ENCODE results near the gene FAM24B.
"Not testable (repeated sequence)": the region's sequence is repeated elsewhere in the genome, so short reads cannot be mapped to it uniquely, and the experiment has no call there.

The FAM24B gene

DNA sequence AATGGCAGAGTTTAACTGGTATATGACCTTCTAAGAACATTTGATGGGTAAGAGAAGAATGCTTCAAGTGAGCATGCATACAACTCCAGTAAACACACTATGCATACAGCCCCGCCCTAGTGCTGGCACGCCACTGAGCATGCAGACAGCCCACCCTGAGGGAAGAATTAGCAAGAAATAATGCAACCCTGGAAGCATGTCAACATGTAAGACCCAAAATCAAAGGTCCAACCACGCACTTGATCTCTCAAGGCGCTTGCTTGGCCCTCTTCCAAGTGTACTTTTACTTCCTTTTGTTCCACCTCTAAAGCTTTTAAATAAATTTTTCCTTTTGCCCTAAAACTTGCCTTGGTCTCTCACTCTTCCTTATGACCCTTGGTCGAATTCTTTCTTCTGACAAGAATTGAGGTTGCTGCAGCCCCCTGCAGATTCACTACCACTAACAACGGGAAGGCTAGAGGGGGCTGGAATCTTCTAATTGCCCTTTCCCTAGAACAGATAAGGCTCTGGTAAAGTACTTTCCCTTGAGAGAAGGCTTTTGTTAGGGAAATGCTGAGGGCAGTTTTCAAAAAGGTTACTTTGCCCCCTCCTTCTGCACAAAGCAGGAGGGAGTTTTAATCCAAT, 3.4 kb downstream of the FAM24B start:
- Histone ChIP-seq H3K4me1 (ENCODE audit: insufficient read depth, low read length) (peaks cover 10% of the 10 kb centered on the region), H3K27me3 (ENCODE audit: control insufficient read depth in 1 of 2, insufficient read depth in 2 of 2, low read length in 2 of 2) (no peaks in the 10 kb centered on the region), H3K9ac (ENCODE audit: low read length) (no peak overlapping the region), H3K4me3 (ENCODE audit: low read depth in 1 of 2, low read length in 2 of 2) (no peak overlapping the region), H3K9me3 (ENCODE audit: low read length) (no peaks in the 10 kb centered on the region), H3K36me3 (ENCODE audit: insufficient read depth, low read length) (no peaks in the 10 kb centered on the region), H3K27ac (ENCODE audit: low read depth, low read length) (no peak overlapping the region)

DNA sequence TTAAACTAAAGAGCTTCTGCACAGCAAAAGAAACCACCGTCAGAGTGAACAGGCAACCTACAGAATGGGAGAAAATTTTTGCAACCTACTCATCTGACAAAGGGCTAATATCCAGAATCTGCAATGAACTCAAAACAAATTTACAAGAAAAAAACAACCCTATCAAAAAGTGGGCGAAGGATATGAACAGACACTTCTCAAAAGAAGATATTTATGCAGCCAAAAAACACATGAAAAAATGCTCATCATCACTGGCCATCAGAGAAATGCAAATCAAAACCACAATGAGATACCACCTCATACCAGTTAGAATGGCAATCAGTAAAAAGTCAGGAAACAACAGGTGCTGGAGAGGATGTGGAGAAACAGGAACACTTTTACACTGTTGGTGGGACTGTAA, 7.4 kb downstream of the FAM24B start:
- H3K9ac ChIP-seq (ENCODE audit: low read length); H3K36me3 ChIP-seq (ENCODE audit: insufficient read depth, low read length); H3K27me3 ChIP-seq (ENCODE audit: control insufficient read depth in 1 of 2, insufficient read depth in 2 of 2, low read length in 2 of 2); H3K27ac ChIP-seq (ENCODE audit: low read depth, low read length); H3K9me3 ChIP-seq (ENCODE audit: low read length); H3K4me3 ChIP-seq (ENCODE audit: low read depth in 1 of 2, low read length in 2 of 2); H3K4me1 ChIP-seq (ENCODE audit: insufficient read depth, low read length): not testable (repeated sequence)

DNA sequence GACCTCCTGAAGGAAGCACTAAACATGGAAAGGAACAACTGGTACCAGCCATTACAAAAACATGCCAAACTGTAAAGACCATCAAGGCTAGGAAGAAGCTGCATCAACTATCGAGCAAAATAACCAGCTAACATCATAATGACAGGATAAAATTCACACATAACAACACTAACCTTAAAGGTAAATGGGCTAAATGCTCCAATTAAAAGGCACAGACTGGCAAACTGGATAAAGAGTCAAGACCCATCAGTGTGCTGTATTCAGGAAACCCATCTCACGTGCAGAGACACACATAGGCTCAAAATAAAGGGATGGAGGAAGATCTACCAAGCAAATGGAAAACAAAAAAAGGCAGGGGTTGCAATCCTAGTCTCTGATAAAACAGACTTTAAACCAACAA, 10.6 kb downstream of the FAM24B start:
- H3K4me1 ChIP-seq (ENCODE audit: insufficient read depth, low read length); H3K27ac ChIP-seq (ENCODE audit: low read depth, low read length); H3K9me3 ChIP-seq (ENCODE audit: low read length); H3K9ac ChIP-seq (ENCODE audit: low read length); H3K36me3 ChIP-seq (ENCODE audit: insufficient read depth, low read length); H3K27me3 ChIP-seq (ENCODE audit: control insufficient read depth in 1 of 2, insufficient read depth in 2 of 2, low read length in 2 of 2); H3K4me3 ChIP-seq (ENCODE audit: low read depth in 1 of 2, low read length in 2 of 2): not testable (repeated sequence)

DNA sequence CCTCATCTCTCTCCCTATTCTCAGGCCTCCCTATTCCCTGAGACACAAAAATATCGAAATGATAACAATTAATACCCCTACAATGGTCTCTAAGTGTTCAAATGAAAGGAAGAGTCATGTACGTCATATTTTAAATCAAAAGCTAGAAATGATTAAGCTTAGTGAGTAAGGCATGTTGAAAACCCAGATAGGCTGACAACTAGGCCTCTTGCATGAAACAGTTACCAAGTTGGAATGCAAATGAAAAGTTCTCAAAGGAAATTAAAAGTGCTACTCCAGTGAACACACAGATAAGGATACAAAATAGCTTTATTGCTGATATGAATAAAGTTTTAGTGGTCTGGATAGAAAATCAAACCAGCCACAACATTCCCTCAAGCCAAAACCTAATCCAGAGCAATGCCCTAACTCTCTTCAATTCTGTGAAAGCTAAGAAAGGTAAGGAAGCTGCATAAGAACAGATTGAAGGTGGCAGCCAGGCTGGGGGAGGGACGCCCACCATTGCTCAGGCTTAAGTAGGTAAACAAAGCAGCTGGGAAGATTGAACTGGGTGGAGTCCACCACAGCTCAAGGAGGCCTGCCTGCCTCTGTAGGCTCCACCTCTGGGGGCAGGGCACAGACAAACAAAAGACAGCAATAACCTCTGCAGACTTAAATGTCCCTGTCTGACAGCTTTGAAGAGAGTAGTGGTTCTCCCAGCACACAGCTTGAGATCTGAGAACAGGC, 12.5 kb downstream of the FAM24B start:
- not testable (repeated sequence) for H3K27me3 ChIP-seq (ENCODE audit: control insufficient read depth in 1 of 2, insufficient read depth in 2 of 2, low read length in 2 of 2)

GRCh38 chr10:122864901-122865300, 14.5 kb downstream of the FAM24B start:
- Histone ChIP-seq H3K4me1 (ENCODE audit: insufficient read depth, low read length) (no peaks in the 10 kb centered on the region), H3K4me3 (ENCODE audit: low read depth in 1 of 2, low read length in 2 of 2) (no peak overlapping the region), H3K9ac (ENCODE audit: low read length) (no peak overlapping the region), H3K27me3 (ENCODE audit: control insufficient read depth in 1 of 2, insufficient read depth in 2 of 2, low read length in 2 of 2) (no peaks in the 10 kb centered on the region), H3K27ac (ENCODE audit: low read depth, low read length) (no peak overlapping the region), H3K36me3 (ENCODE audit: insufficient read depth, low read length) (no peaks in the 10 kb centered on the region), H3K9me3 (ENCODE audit: low read length) (no peaks in the 10 kb centered on the region)

More for the DNA sequence above, 12.5 kb downstream of the FAM24B start:
- not testable (repeated sequence) for H3K4me1 ChIP-seq (ENCODE audit: insufficient read depth, low read length); H3K9ac ChIP-seq (ENCODE audit: low read length); H3K4me3 ChIP-seq (ENCODE audit: low read depth in 1 of 2, low read length in 2 of 2); H3K9me3 ChIP-seq (ENCODE audit: low read length); H3K36me3 ChIP-seq (ENCODE audit: insufficient read depth, low read length); H3K27ac ChIP-seq (ENCODE audit: low read depth, low read length)

- Histone ChIP-seq H3K9me3 (ENCODE audit: low read length) (no peaks in the 10 kb centered on the region), H3K27me3 (ENCODE audit: control insufficient read depth in 1 of 2, insufficient read depth in 2 of 2, low read length in 2 of 2) (no peaks in the 10 kb centered on the region), H3K36me3 (ENCODE audit: insufficient read depth, low read length) (no peaks in the 10 kb centered on the region), H3K4me3 (ENCODE audit: low read depth in 1 of 2, low read length in 2 of 2) (no peak overlapping the region), H3K9ac (ENCODE audit: low read length) (no peak overlapping the region), H3K4me1 (ENCODE audit: insufficient read depth, low read length) (no peaks in the 10 kb centered on the region), H3K27ac (ENCODE audit: low read depth, low read length) (no peak overlapping the region)
Measured at GRCh38 chr10:122864194-122864592, 15.2 kb downstream of the FAM24B start.

DNA sequence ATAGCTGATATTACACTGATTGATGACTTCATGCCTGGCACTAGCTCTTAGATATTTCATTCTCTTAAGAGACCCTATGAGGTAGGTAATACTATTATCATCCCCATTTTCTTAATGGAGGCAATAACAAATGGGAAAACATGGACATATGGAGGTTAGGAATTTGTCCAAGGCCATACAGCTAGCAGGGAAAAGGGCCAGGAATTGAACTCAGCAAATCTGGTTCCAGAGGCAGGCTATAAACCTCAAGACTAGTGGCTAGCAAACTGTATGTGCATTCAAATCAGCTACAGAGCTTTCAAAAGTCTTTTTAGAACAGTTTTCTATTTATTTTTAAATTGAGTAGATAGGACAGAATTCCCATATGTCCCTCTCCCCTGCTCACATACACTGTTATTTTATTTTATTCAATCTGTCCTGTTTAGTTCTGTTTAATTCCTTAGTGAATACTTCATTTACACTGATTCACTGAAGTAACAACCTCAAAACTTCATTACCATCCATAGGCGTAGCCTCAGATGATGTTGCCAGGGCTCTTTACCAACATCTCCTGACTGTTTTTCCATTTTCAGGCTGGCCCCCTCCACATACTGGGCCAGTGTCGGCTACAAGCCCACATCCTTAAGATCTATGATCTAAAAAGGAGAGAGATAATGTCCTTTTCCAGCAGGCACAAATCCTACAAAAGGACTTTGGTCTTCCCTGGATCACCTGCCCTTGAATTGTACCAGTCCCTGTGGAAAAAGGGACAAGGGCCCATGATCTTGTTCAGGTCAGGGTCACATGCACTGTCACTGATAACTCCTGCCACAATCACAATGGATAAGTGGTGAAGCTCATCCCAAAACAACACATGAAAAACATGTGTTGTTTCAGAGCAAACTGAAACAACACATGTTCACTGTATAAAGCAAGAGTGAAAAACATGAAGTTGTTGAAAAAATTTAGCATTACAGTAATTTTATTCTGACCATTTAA, 15.9 kb downstream of the FAM24B start:
- no peak overlapping the region for H3K4me3 ChIP-seq (ENCODE audit: low read depth in 1 of 2, low read length in 2 of 2)
- H3K9ac ChIP-seq (ENCODE audit: low read length) = no peak overlapping the region
- H3K4me1 ChIP-seq (ENCODE audit: insufficient read depth, low read length) = no peaks in the 10 kb centered on the region
- H3K36me3 ChIP-seq (ENCODE audit: insufficient read depth, low read length) = no peaks in the 10 kb centered on the region
- H3K27ac ChIP-seq (ENCODE audit: low read depth, low read length) = no peak overlapping the region
- no peaks in the 10 kb centered on the region for H3K9me3 ChIP-seq (ENCODE audit: low read length)
- H3K27me3 ChIP-seq (ENCODE audit: control insufficient read depth in 1 of 2, insufficient read depth in 2 of 2, low read length in 2 of 2) = no peaks in the 10 kb centered on the region

- H3K27ac ChIP-seq (ENCODE audit: low read depth, low read length) = no peak overlapping the region
- H3K9me3 ChIP-seq (ENCODE audit: low read length) = no peaks in the 10 kb centered on the region
- H3K4me1 ChIP-seq (ENCODE audit: insufficient read depth, low read length) = no peaks in the 10 kb centered on the region
Measured at GRCh38 chr10:122861711-122862161, 17.6 kb downstream of the FAM24B start.

DNA sequence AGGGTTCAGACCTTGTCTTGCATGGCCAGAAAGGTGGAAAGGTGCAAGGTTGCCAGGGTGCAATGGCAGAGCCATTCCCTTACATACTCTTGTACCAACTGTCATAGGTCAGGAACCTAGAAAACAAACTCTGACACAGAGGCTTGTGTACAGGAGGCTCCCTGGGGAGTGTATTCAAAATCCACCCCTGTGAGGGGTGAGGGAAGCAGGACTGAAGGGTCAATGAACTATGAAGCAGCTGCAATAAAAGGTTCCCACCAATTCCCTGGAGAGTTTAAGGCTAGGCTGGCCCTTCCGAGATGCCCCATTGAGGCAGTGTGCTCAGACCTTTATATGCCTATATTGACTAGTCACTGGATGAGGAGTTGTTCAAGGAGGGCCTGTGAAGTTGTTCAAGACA, 19.9 kb downstream of the FAM24B start:
- H3K9me3 ChIP-seq (ENCODE audit: low read length) = no peaks in the 10 kb centered on the region
- no peak overlapping the region for H3K27ac ChIP-seq (ENCODE audit: low read depth, low read length)
- H3K4me1 ChIP-seq (ENCODE audit: insufficient read depth, low read length) = no peaks in the 10 kb centered on the region
- H3K9ac ChIP-seq (ENCODE audit: low read length) = no peak overlapping the region
- H3K27me3 ChIP-seq (ENCODE audit: control insufficient read depth in 1 of 2, insufficient read depth in 2 of 2, low read length in 2 of 2) = no peaks in the 10 kb centered on the region
- peaks cover 6% of the 10 kb centered on the region for H3K36me3 ChIP-seq (ENCODE audit: insufficient read depth, low read length)
- H3K4me3 ChIP-seq (ENCODE audit: low read depth in 1 of 2, low read length in 2 of 2) = no peak overlapping the region

More at GRCh38 chr10:122861711-122862161, 17.6 kb downstream of the FAM24B start:
- Histone ChIP-seq H3K36me3 (ENCODE audit: insufficient read depth, low read length) (no peaks in the 10 kb centered on the region), H3K27me3 (ENCODE audit: control insufficient read depth in 1 of 2, insufficient read depth in 2 of 2, low read length in 2 of 2) (no peaks in the 10 kb centered on the region), H3K4me3 (ENCODE audit: low read depth in 1 of 2, low read length in 2 of 2) (no peak overlapping the region), H3K9ac (ENCODE audit: low read length) (no peak overlapping the region)

DNA sequence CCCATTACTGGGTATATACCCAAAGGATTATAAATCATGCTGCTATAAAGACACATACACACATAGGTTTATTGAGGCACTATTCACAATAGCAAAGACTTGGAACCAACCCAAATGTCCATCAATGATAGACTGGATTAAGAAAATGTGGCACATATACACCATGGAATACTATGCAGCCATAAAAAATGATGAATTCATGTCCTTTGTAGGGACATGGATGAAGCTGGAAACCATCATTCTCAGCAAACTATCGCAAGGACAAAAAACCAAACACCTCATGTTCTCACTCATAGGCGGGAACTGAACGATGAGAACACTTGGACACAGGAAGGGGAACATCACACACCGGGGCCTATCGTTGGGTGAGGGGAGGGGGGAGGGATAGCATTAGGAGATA, 21.3 kb downstream of the FAM24B start:
- H3K27me3 ChIP-seq (ENCODE audit: control insufficient read depth in 1 of 2, insufficient read depth in 2 of 2, low read length in 2 of 2); H3K27ac ChIP-seq (ENCODE audit: low read depth, low read length); H3K9ac ChIP-seq (ENCODE audit: low read length); H3K9me3 ChIP-seq (ENCODE audit: low read length); H3K4me1 ChIP-seq (ENCODE audit: insufficient read depth, low read length); H3K4me3 ChIP-seq (ENCODE audit: low read depth in 1 of 2, low read length in 2 of 2): not testable (repeated sequence)
- H3K36me3 ChIP-seq (ENCODE audit: insufficient read depth, low read length) = peaks cover 10% of the 10 kb centered on the region

- no peaks in the 10 kb centered on the region for H3K4me1 ChIP-seq (ENCODE audit: insufficient read depth, low read length)
Measured at GRCh38 chr10:122856902-122857301, 22.5 kb downstream of the FAM24B start.

More at GRCh38 chr10:122856902-122857301, 22.5 kb downstream of the FAM24B start:
- Histone ChIP-seq H3K4me3 (ENCODE audit: low read depth in 1 of 2, low read length in 2 of 2) (no peak overlapping the region), H3K27ac (ENCODE audit: low read depth, low read length) (no peak overlapping the region), H3K9me3 (ENCODE audit: low read length) (no peaks in the 10 kb centered on the region), H3K9ac (ENCODE audit: low read length) (no peak overlapping the region), H3K27me3 (ENCODE audit: control insufficient read depth in 1 of 2, insufficient read depth in 2 of 2, low read length in 2 of 2) (no peaks in the 10 kb centered on the region), H3K36me3 (ENCODE audit: insufficient read depth, low read length) (peaks cover 10% of the 10 kb centered on the region)
